GM18499 (cell line): ENCODE results near the gene BIRC3.
A peak's percentile ranks its signal among the peaks of the same experiment; 100 is the strongest.

Source experiments
- ATAC-seq: cut with Tn5 transposase; IDR thresholded peaks from one replicate; pipeline ENCODE4 v1.9.1; 2021; ENCODE audit warnings: moderate number of reproducible peaks; ENCODE audit not compliant: insufficient read depth, unreplicated experiment

BIRC3 gene

GRCh38 chr11:102317099-102317767 is at the start of gene BIRC3:
Gene BIRC3 (plus strand): TSS chr11:102317484. CDS start chr11:102324510, 7,026 bp downstream.
- peak; percentile 80 for ATAC-seq

GRCh38 chr11:102267609-102268008 is 49.7 kb upstream of the BIRC3 start:
- ATAC-seq = no peak

DNA sequence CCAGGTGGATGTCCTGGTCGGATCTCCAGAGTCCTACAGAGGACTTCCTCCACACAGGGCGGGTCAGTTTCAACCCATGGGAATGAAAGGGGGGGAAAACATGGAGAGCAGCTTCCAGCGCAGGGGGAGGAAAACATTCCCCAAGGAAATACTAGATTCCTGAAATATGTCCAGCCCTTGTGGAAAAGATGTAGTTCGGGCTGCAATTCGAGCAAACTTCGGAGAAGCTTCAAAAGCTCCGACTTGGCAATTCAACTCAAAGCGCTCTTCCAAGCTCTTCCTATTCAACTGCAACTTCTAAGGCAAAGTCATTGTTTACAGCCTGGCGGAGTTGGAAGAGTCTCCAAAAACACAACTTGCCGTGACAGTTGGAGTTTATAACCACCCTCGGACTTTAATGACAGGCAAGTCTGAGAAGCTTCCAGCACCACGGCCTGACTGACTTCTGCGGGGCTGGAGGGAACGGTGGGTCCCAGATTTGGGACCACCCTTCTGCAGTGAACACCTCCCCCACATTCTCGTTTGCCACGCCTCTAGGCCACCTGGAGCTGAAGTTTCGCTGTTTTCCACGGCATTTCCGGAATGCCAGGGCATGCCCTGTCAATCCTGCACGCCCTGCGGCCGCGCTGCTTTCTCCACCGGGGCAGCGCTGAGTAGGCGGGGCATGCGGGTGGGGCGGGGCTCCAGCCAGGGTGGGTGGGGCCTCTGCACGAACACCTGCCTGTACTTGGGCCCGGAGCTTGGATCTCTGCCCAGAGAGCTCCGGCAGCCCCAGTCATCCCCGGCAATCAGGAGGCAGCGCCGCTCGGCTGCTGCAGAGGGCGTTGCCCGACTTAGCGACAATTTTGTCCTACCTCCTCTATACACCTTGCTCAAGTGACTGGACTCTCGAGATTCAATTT is 49.0 kb upstream of the BIRC3 start:
- ATAC-seq = peak; percentile 74

GRCh38 chr11:102268985-102269470 is 48.3 kb upstream of the BIRC3 start:
- no peak for ATAC-seq

- no peak for ATAC-seq
These were observed 47.4 kb upstream of the BIRC3 start for GRCh38 chr11:102269927-102270326.

GRCh38 chr11:102272047-102272824 is 45.0 kb upstream of the BIRC3 start:
- ATAC-seq = no peak

GRCh38 chr11:102274628-102275027 is 42.7 kb upstream of the BIRC3 start:
- ATAC-seq = no peak

DNA sequence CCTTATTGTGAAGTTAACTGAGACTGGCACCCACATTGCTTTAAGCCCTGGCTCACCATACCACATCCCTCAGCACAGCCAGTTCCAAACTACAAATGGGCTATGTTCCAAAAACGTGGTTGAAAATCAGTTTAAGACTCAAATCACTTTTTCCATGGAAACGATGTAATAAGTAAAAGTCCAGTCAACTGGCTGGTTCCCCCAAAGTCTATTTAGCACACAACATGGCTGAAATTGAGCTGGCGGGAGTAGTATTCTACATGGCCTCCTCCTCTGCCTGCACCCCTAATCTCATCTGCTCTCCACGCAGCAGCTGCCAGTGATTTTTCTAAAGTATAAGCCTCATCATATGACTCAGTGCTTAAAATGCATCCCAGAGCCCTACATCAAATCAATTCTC is 40.9 kb upstream of the BIRC3 start:
- no peak for ATAC-seq

GRCh38 chr11:102276783-102277182 is 40.5 kb upstream of the BIRC3 start:
- no peak for ATAC-seq

DNA sequence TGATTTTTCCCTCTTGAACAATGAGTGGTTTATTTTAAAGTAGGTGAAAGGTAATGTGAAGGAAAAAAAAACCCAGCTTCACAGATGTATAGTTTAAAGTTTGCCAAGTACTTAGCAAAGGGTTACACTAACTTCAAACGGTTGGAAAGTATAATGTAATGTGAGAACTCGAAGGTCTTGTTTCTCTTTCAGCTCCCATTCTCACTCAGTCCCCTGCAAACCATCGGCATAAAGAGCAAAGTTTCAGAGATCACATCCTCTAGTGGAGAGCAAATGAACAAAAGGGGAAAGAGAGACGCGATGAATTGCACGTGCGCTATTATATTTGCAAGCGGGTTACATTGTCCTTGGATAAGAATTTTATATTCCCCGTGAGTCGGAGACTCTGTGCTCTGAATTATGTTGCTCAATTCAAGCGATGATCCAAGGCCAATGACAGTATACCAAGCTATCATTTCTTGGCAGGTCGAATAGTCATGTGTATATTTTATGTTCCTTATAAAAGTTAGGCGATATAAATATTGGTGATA is 37.6 kb upstream of the BIRC3 start:
- ATAC-seq = no peak

DNA sequence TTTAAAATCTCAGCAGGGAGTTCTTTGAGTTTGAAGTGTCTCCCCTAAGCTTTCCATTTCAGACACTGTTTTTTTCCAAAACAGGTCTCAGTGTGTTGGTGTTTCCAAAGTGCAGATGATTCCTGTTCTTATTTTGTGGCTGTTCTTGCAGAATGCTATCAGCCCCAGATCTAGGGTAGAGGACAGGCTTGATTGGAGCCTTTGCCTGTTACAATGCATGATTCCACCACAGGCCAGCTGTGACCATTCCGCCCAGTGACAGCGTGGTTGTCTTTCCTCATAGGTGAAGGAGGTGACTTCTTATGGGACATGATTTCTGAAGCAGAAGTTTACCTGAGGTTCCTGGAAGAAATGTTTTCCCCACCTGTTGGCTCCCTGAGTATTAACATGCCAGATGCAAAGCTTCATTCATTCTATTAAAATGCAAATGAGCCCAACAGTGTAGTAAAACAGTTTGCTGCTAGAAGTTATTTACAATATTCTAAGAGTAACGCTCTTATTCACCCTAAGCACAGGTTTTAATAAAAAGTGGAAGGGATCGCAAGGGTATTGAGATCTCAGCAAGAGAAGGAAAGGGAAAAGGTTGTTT is 36.9 kb upstream of the BIRC3 start:
- ATAC-seq = no peak

DNA sequence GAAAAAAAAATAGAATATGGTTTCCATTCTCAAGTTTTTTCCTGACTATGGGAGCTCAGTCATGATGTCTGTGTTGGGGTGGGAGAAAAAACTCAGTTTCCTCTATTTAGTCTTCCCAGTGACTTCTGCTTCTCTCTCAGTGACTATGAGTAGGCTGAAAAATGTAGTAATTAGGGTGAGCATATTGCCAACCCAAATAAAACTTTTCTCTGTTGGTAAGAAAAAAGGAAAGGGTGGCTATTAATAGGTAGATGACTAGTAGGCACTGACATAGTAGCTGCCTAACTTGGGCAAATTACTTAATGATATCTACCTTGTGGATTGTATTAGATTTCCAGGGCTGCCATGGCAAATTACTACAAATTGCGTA is 34.2 kb upstream of the BIRC3 start:
- no peak for ATAC-seq

DNA sequence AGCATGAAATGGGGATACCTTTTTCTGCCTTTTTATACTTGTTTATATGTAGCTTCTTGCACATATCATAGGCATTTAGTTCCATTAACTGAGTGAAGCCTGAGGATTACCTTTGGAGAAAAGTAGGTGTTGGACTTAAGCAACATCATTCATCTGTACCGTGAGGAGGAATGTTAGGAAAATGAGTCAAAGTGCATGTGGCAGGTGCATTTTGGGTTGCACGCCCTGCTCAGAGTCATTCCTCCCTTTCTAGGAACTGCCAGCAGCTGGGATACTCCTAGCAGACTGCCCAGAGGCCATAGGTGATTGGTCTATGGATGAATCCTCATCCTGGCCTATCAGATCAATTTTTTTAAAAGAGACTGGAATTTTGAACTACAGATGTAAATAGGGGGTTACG is 33.3 kb upstream of the BIRC3 start:
- ATAC-seq = no peak

- no peak for ATAC-seq
These were observed 31.0 kb upstream of the BIRC3 start for GRCh38 chr11:102286292-102286691.

DNA sequence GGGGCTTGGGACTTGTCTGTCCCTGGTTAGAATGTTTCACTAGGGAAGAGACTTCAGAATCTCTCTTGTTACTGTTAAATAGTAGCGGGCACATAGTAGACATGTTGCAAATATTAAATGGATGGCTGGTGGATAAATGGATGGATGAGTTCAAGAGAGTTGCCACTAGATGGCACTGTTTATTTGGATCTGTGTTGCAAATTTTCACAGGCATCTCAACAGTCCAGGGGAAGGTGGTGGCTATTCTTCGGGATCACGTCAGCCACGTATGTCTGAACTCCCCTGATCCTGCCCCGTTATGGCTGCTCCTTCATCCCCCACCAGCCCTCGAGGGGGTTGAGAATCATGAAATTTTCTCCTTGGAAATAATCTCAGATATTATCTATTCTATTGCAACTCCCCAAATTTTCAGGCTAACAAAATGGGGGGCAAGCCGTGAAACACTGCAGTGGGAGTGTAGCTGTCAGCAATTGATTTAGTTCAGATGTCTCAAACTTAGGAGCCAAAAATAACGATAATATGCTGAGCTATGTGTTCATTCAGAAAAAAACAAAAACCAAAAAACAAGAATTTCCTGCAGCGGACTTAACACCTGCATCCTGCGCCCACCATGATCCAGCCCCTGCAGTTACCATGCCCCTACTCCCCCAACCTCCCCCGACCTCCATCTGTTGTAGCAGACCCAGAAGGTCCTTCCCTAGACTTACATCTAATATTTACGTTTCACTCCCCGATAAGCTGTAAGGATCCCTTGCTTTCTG is 29.1 kb upstream of the BIRC3 start:
- peak; percentile 94 for ATAC-seq

GRCh38 chr11:102288725-102289083 is 28.6 kb upstream of the BIRC3 start:
- ATAC-seq = no peak

- no peak for ATAC-seq
These were observed 27.7 kb upstream of the BIRC3 start for GRCh38 chr11:102289592-102289991.

DNA sequence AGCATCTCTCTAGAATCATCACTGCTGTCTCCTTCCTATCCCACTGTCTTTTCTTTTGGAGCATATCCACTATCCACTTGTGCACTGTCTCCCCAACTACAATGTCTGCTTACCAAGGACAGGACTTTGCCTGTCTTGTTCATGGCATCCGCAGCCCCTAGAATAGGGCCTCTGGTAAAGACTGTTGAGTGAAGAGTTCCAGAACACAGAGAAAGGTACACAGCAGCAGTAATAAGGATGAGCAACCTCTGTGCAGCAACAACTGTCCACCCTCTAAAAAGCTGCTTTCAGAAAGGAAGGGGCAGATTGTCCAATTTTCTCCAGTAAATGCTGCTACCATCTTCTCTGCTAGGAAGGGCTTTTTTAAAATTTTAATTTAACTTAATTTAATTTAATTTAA is 25.5 kb upstream of the BIRC3 start:
- no peak for ATAC-seq

DNA sequence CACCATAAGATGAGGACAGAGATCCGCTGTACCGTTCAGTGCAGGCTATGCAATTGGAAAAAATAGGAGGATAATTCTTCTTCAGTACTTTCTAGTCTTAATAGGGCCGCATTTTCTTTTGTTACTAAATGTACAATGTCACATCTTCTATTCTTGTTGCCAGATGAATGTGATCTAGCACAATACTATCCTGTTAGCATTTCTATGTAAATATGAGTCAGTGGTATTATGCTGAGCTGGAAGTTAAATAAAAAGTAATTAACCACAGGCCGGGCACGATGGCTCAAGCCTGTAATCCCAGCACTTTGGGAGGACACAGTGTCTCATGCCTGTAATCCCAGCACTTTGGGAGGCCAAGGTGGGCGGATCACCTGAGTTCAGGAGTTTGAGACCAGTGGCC is 24.4 kb upstream of the BIRC3 start:
- no peak for ATAC-seq
